Hematopoietic multipotent progenitor cell treated with erythropoietin and hydrocortisone succinate and interleukin-3 and kit ligand, for 8 days (in vitro differentiated cells): ENCODE measurements around the gene FREY1.

Source experiments
- DNase-seq: peaks from one replicate; pipeline ENCODE4 v3.0.0-alpha.2; 2015

FREY1 gene

GRCh38 chr11:45927684-45928413 is 20.8 kb upstream of the FREY1 start:
- no peak for DNase-seq

GRCh38 chr11:45927332-45927683 is 20.2 kb upstream of the FREY1 start:
- no peak for DNase-seq

DNA sequence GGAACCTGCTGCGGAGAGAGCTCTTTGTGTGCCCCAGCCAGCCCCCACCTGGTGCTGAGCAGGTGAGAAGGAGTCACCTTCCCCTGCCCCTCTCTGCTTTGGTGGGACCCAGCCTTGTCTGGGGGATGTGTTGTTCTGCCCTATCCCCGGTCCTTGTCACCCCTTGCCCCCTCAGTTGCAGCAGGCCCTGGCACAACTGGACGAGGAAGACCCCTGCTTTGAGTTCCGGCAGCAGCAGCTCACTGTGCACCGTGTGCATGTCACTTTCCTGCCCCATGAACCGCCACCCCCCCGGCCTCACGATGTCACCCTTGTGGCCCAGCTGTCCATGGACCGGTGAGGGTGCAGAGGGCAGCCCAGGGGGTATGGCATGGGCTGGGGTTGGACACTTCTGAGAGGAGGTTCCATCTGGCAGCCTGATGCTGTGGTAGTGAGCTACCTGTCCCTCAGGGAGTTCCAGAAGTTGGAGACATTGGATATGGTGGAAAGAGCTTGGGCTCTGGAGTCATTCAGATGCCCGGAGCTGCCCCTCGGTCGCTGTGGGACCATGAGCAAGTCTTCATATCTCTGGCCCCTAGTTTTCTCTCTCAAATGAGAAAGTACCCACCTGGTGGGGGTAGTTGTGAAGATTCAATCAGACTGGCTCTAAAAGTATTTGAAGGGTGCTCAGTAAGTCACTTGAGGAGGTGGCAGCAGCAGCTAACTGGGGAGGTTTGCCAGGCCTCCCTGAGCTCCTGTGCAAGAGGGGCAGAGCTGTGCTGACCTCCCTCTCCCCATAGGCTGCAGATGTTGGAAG is 19.7 kb upstream of the FREY1 start:
- no peak for DNase-seq

DNA sequence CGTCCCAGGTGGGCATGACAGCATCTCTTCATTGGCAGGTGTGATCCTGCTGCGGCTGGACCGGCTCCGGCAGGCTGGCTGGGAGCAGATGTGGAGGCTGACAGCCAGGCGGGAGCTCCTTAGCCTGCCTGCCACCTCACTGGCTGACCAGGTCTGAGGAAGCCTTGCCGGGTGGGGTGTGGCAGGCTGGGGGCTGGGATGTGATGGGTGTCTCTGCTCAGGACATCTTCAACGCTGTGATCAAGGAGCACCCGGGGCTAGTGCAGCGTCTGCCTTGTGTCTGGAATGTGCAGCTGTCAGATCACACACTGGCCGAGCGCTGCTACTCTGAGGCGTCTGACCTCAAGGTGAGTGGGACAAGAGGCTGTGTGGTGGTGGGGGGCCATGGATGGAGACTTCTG is 18.9 kb upstream of the FREY1 start:
- DNase-seq, result no peak

- no peak for DNase-seq
These were observed 18.5 kb upstream of the FREY1 start for GRCh38 chr11:45925550-45925949.

- DNase-seq, result no peak
These were observed 17.9 kb upstream of the FREY1 start for GRCh38 chr11:45924927-45925326.

- no peak for DNase-seq
These were observed 17.2 kb upstream of the FREY1 start for GRCh38 chr11:45924036-45924915.

- no peak for DNase-seq
These were observed 15.5 kb upstream of the FREY1 start, which contains the start of gene LARGE2 for GRCh38 chr11:45922425-45923082. Gene LARGE2 (plus strand): TSS chr11:45922656. CDS start chr11:45922883, 227 bp downstream.

- DNase-seq, result no peak
These were observed 14.7 kb upstream of the FREY1 start for GRCh38 chr11:45921561-45922424.

- DNase-seq, result no peak
These were observed 13.7 kb upstream of the FREY1 start for GRCh38 chr11:45920531-45921477.

- no peak for DNase-seq
These were observed 12.9 kb upstream of the FREY1 start for GRCh38 chr11:45919806-45920530.

- no peak for DNase-seq
These were observed 12.0 kb upstream of the FREY1 start for GRCh38 chr11:45918962-45919675.

DNA sequence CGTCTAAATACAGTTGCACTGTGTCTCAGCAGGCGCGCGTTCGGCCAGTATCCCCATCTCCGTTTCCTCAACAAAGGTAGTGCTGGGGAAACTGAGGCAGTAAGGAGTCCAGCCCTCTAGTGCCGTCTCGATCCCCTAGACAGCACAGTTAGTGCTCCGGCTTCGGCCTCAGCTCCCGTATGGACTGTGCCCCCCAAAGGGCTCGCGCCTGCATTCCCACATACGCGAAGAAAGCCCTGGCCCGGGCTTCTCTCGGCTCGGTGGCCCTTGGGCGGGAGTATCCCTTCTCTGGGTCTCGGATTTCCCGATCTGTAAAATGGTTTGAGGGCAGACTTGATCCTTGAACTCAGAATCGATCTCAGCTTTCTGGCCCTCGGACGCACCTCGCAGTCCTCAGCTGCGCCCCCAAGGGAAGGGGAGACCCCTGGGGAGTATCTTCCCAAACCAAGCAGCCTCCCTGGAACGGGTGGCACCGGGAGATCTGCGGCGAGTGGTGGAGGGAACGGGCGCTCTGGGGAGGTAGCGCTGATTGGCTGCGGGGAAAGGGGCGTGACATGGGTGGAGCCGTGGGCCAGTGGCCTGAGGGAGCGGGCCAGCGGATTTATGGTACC is 11.4 kb upstream of the FREY1 start:
- DNase-seq, result peak; percentile 80

DNA sequence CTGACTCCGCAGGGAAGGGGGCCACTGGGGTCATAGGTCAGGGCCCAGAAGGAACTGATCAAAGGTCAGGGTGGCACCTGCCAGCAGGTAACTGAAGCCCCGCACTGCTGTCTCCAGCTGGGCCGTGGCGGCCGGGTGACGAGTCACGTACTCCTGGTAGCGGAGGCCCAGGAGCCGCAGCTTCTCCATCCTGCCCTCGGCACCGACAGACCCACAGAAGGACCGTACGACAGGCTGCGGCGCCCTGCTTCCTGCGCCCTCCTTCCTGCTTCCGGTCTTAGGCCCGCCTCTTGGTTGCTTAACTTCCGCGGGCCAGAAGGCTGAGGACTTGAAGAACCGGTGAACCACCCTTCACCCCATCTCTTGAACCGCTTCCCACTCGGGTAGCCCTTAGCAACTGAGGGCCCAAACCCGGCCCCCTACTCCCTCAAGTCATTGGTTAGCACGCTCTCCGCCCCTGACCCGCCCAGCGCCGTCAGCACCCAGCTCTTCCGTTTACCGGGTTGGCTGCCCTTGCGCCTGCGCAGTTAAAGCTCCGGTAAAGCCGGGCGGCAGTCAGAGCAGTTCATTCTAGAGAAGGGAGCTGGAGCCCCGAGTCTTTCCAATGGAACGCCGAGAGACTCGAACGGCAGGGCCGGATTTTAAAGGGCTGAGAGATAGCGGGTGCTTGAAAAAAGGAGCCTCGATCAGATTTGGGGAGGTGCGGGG is 10.7 kb upstream of the FREY1 start, which contains the start of gene PEX16:
Gene PEX16 (minus strand): TSS at position 255 of the 708 bp plus-strand sequence. CDS start 66 bp downstream, at position 189.
- DNase-seq, result peak; percentile 98

GRCh38 chr11:45917286-45917622 is 10.2 kb upstream of the FREY1 start:
- no peak for DNase-seq

DNA sequence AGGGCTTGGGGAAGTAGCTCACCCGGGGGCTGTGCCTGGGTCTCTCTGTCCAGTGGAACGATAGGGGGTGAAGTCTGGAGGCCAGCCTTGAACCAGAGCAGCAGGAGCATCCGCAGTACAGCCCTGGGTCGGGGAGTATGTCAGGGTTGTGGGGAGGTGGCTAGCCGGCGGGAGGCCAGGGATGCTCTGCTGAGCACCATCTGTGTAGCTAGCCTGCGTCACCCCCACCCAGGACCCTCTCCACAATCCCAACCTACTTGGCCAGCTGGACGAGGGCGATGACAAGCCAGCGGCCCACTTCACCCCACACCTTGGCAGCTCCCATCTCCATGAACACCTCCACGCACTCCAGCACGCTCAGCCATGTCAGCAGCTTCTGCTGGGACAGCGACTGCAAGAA is 8.4 kb upstream of the FREY1 start:
- DNase-seq, result no peak

DNA sequence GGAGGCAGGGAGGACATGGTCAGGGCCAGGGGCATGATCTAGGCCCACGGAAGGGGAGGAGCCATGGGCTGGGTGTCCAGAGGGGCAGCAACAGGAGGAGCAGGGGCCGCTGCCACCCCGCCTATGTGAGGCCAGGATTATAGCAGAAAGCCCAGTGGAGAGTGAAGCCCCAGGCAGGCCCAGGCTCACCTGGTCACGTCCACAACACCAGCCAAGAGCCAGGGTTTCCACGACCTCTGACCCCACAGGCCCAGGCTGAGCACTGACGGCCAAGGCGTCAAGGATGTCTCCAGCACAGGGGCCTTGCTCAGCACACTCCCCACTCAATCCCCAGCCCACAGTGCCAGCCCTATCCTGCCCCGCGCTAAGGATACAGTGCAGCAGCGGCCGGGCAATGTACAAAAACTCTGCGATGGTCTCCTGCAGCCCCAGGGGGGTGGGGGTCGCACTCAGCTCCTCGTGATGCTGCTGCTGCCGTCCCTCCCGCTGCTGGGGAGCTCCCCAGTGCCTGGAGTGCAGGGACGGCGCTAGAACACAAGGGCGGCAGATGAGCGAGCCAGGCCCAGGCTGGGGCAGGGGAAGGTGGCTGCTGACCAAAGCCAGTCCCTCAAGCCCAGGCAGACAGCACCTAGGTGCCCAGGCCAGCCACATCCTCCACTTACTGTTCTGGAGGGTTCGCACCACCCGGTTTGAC is 7.0 kb upstream of the FREY1 start:
- no peak for DNase-seq
